ENCODE results near the gene ZNF585A. TPM values are rescaled to one million over a fixed set of nuclear protein-coding genes. Genes with fewer than 3 reads are reported as not detected.
A peak's percentile ranks its signal among the peaks of the same experiment; 100 is the strongest.

ZNF585A gene
- total and polyA plus RNA-seq, 2 of the 8 experiments (the other 6 are each of a cell fraction or from before 2014, with no cell fraction given) = 4.5 to 8.3 TPM

DNA sequence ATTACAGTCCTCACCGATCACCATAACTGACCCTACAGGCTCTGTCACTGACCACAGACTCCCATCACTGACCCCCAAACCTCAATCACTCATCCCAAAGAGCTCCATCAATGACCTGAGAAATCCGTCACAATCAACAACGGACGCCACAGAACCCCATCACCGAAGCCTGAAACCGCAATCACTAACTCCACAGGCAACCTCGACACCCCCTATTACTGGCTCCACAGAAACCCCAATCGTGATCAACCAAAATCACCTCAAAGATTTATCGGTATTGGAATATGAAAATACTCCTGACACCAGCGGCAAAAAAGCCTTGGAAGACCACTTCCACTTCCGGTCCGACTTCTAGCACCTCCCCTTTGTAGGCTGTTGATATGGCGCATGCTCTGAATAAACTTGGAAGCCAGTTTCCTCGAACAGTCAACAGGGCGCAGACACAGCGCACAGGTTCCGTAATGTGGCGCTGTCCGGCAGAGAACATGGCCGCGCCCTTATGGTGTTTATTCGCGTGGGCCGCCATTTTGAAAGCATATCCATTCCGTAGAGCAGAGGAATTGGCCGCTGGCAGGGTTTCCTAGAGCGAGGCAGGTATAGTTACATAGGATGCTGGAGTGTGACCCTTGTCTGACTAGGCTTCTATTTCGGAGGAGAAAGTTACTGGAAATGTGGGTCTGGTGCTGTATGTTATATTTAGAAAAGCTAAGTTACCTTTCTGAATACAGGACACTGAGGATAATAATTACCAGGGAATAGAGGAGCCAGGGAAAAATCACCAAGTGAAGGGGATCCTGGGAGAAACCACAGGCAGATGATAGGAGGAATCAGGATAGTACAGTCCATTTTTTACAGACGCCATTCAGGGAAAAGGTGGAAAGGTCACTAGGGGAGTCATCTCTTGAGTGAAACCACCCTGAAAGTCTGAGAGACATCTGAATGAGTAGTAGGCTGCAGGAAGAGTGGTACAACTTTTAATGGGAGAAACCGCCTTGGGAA lies at the start of gene ZNF585A (continued):
- TF ChIP-seq SP4 (IDR thresholded peaks at IDR 0.05; ENCODE audit: low read length) = no peak
- no peak for TF ChIP-seq GTF2F1 (IDR thresholded peaks at IDR 0.05; ENCODE audit: borderline replicate concordance, low read depth, low read length)
- TF ChIP-seq RAD21 (IDR thresholded peaks at IDR 0.05 in 1 of 2, conservative IDR thresholded peaks at IDR 0.05 in 1 of 2; ENCODE audit: low read depth in 2 of 2, low read length in 2 of 2) = peak; percentile 0 to 12; a peak in 1 of 4 replicates
- no peak for TF ChIP-seq FOSL1 (IDR thresholded peaks at IDR 0.05; ENCODE audit: insufficient read depth, low read depth, low read length)
- TF ChIP-seq BACH1 (IDR thresholded peaks at IDR 0.05; ENCODE audit: low read length) = no peak
- TF ChIP-seq CHD1 (IDR thresholded peaks at IDR 0.05; ENCODE audit: low read depth, low read length) = no peak
- TF ChIP-seq KDM4A (IDR thresholded peaks at IDR 0.05; ENCODE audit: low read depth, low read length, severe bottlenecking) = peak; percentile 80
- TF ChIP-seq TEAD4 (IDR thresholded peaks at IDR 0.05; ENCODE audit: low read depth, low read length) = 0 out of 2 replicates have a peak, but pooled peaks have one; percentile 5
- peak; percentile 100 for TF ChIP-seq YY1 (IDR thresholded peaks at IDR 0.05; ENCODE audit: low read depth, low read length)
- TF ChIP-seq TCF12 (IDR thresholded peaks at IDR 0.05; ENCODE audit: low read depth, low read length) = no peak
- TF ChIP-seq RBBP5 (IDR thresholded peaks at IDR 0.05; ENCODE audit: borderline replicate concordance, low read depth, low read length) = no peak
- no peak for TF ChIP-seq CEBPB (IDR thresholded peaks at IDR 0.05; ENCODE audit: low read depth, low read length)
- peak; percentile 72 for TF ChIP-seq SIX5 (IDR thresholded peaks at IDR 0.05; ENCODE audit: low read depth, low read length)
- no peak for TF ChIP-seq POLR2AphosphoS5 (IDR thresholded peaks at IDR 0.05; ENCODE audit: low read depth, low read length)
- TF ChIP-seq POU5F1 (IDR thresholded peaks at IDR 0.05; ENCODE audit: low read depth, low read length) = no peak
- TF ChIP-seq, protein P1, sequence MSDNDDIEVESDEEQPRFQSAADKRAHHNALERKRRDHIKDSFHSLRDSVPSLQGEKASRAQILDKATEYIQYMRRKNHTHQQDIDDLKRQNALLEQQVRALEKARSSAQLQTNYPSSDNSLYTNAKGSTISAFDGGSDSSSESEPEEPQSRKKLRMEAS (IDR thresholded peaks at IDR 0.05) = no peak; the same call in 1 of the 2 replicates
- no peak for TF ChIP-seq SUZ12 (IDR thresholded peaks at IDR 0.05; ENCODE audit: low read length)
- no peak for TF ChIP-seq NANOG (IDR thresholded peaks at IDR 0.05; ENCODE audit: insufficient read depth, low read depth, low read length, poor library complexity, severe bottlenecking)
- no peak for TF ChIP-seq MAFK (IDR thresholded peaks at IDR 0.05; ENCODE audit: low read depth, low read length)
- peak; percentile 37; the same call in 1 of the 2 replicates for TF ChIP-seq GABPA (IDR thresholded peaks at IDR 0.05; ENCODE audit: borderline replicate concordance, insufficient read depth, low read length)
- peak; percentile 72 for TF ChIP-seq ASH2L (IDR thresholded peaks at IDR 0.05; ENCODE audit: low read length)
- peak; percentile 51; the same call in 1 of the 2 replicates for TF ChIP-seq TBP (IDR thresholded peaks at IDR 0.05; ENCODE audit: low read depth, low read length)
- no peak for TF ChIP-seq CBX5 (IDR thresholded peaks at IDR 0.05; ENCODE audit: low read depth, low read length)

Measured in H1 (cell line).